Measurements from ENCODE around the gene MYH7B. TPM values are rescaled to one million over a fixed set of nuclear protein-coding genes. Genes with fewer than 3 reads are reported as not detected.

Gene MYH7B
- total and polyA plus RNA-seq, 2 donors (not counting 1 experiment from before 2014, with no cell fraction given), result 0.03 to 0.33 TPM

DNA sequence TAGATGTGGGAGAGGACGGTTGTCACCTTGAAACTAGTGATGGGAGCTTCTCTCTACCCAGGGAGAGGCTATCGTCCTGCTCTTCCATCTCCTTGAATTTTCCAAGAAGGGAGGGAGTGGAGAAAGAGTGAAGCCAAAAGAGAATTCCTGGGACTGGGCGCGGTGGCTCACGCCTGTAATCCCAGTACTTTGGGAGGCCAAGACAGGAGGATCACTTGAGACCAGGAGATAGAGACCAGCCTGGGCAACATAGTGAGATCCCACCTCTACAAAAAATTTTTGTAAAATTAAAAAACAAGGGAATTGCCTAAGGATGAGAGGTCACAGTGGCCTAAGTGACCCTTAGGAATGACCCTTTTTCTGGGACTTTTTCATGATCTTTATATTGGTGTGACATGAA lies 8.8 kb downstream of the MYH7B start:
- Histone ChIP-seq H3K79me2 (ENCODE audit: control insufficient read depth, insufficient read depth, low read length) (no peaks in the 10 kb centered on the region), H4K20me1 (ENCODE audit: control insufficient read depth, extremely low read depth, insufficient read depth, low read length) (no peaks in the 10 kb centered on the region), H3K4me1 (ENCODE audit: control insufficient read depth, extremely low read depth, insufficient read depth, low read length) (no peaks in the 10 kb centered on the region), H2AFZ (ENCODE audit: low read length) (no peak overlapping the region), H3K4me2 (ENCODE audit: extremely low read depth, insufficient read depth, low read length) (no peak overlapping the region), H3K9ac (ENCODE audit: insufficient read depth, low read length) (no peak overlapping the region), H3K27me3 (ENCODE audit: control insufficient read depth, insufficient read depth, low read length) (no peaks in the 10 kb centered on the region), H3K9me3 (ENCODE audit: control insufficient read depth, insufficient read depth, low read depth, low read length) (no peaks in the 10 kb centered on the region), H3K4me3 (replicated peaks in 1 of 4; ENCODE audit: control extremely low read depth in 1 of 4, insufficient read depth in 1 of 4, low read depth in 3 of 4, low read length in 4 of 4) (no peak overlapping the region), H3K36me3 (ENCODE audit: control insufficient read depth, insufficient read depth, low read length) (no peaks in the 10 kb centered on the region), H3K27ac (ENCODE audit: insufficient read depth, low read length) (no peak overlapping the region)
- TF ChIP-seq, protein P1, sequence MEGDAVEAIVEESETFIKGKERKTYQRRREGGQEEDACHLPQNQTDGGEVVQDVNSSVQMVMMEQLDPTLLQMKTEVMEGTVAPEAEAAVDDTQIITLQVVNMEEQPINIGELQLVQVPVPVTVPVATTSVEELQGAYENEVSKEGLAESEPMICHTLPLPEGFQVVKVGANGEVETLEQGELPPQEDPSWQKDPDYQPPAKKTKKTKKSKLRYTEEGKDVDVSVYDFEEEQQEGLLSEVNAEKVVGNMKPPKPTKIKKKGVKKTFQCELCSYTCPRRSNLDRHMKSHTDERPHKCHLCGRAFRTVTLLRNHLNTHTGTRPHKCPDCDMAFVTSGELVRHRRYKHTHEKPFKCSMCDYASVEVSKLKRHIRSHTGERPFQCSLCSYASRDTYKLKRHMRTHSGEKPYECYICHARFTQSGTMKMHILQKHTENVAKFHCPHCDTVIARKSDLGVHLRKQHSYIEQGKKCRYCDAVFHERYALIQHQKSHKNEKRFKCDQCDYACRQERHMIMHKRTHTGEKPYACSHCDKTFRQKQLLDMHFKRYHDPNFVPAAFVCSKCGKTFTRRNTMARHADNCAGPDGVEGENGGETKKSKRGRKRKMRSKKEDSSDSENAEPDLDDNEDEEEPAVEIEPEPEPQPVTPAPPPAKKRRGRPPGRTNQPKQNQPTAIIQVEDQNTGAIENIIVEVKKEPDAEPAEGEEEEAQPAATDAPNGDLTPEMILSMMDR (conservative IDR thresholded peaks at IDR 0.05 in 1 of 2, IDR thresholded peaks at IDR 0.05 in 1 of 2; ENCODE audit: low read depth in 1 of 2, low read length in 2 of 2), result no peak
- TF ChIP-seq EZH2 (IDR thresholded peaks at IDR 0.05; ENCODE audit: low read length, missing control alignments), result no peak
- no peak for DNase-seq (ENCODE audit: low read depth in 2 of 2)

DNA sequence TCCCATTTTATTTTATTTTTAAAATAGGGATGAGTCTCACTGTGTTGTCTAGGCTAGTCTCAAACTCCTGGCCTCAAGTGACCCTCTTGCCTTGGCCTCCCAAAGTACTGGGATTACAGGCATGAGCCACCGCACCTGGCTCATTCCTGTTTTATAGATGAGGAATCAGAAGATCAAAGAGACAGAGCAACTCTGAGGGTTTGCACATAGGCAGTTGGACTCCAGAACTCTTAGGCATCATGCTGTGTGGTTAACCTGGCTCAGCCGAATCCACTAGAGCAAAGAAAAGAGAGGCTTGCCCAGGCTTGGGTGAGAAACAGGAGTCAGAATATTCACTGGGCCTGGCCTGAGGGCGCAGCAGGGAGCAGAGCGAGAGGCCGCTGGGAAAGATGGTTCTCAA lies 9.4 kb downstream of the MYH7B start:
- Histone ChIP-seq H3K9me3 (ENCODE audit: control insufficient read depth, insufficient read depth, low read depth, low read length) (no peaks in the 10 kb centered on the region), H3K27me3 (ENCODE audit: control insufficient read depth, insufficient read depth, low read length) (no peaks in the 10 kb centered on the region)

DNA sequence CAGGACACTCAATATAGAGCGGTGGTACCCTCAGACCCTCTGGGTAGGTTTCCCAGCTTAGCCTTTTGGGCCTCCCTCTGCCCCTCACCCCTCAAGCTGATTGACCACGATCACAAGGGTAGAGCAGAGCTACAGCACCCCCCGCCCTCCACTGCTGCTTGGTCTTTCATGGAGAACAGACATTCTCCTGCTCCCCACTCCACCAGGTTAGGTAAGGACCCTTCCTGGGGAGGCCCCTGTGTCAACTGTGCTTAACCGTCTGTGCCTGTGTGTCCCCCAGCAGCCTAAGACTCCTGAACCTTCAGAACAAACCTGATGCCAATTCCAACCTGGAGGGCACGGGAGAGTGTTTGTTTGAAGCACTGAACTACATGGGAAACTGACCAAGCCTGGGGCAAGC lies 11.8 kb downstream of the MYH7B start:
- Histone ChIP-seq H3K79me2 (ENCODE audit: control insufficient read depth, insufficient read depth, low read length) (no peaks in the 10 kb centered on the region), H3K27ac (ENCODE audit: insufficient read depth, low read length) (no peak overlapping the region), H3K36me3 (ENCODE audit: control insufficient read depth, insufficient read depth, low read length) (no peaks in the 10 kb centered on the region), H3K9me3 (ENCODE audit: control insufficient read depth, insufficient read depth, low read depth, low read length) (no peaks in the 10 kb centered on the region), H4K20me1 (ENCODE audit: control insufficient read depth, extremely low read depth, insufficient read depth, low read length) (no peaks in the 10 kb centered on the region), H2AFZ (ENCODE audit: low read length) (no peak overlapping the region), H3K4me1 (ENCODE audit: control insufficient read depth, extremely low read depth, insufficient read depth, low read length) (no peaks in the 10 kb centered on the region), H3K4me2 (ENCODE audit: extremely low read depth, insufficient read depth, low read length) (no peak overlapping the region), H3K27me3 (ENCODE audit: control insufficient read depth, insufficient read depth, low read length) (no peaks in the 10 kb centered on the region), H3K9ac (ENCODE audit: insufficient read depth, low read length) (no peak overlapping the region), H3K4me3 (replicated peaks in 1 of 4; ENCODE audit: control extremely low read depth in 1 of 4, insufficient read depth in 1 of 4, low read depth in 3 of 4, low read length in 4 of 4) (no peak overlapping the region)
- no peak for DNase-seq (ENCODE audit: low read depth in 2 of 2)
- TF ChIP-seq EZH2 (IDR thresholded peaks at IDR 0.05; ENCODE audit: low read length, missing control alignments), result no peak
- TF ChIP-seq, protein P1 (conservative IDR thresholded peaks at IDR 0.05 in 1 of 2, IDR thresholded peaks at IDR 0.05 in 1 of 2; ENCODE audit: low read depth in 1 of 2, low read length in 2 of 2), result no peak

More for the DNA sequence above, 9.4 kb downstream of the MYH7B start:
- H4K20me1 ChIP-seq (ENCODE audit: control insufficient read depth, extremely low read depth, insufficient read depth, low read length), result no peaks in the 10 kb centered on the region
- no peak overlapping the region for H3K4me2 ChIP-seq (ENCODE audit: extremely low read depth, insufficient read depth, low read length)
- H3K36me3 ChIP-seq (ENCODE audit: control insufficient read depth, insufficient read depth, low read length), result no peaks in the 10 kb centered on the region
- H3K4me3 ChIP-seq (replicated peaks in 1 of 4; ENCODE audit: control extremely low read depth in 1 of 4, insufficient read depth in 1 of 4, low read depth in 3 of 4, low read length in 4 of 4), result no peak overlapping the region
- H3K4me1 ChIP-seq (ENCODE audit: control insufficient read depth, extremely low read depth, insufficient read depth, low read length), result no peaks in the 10 kb centered on the region
- no peaks in the 10 kb centered on the region for H3K79me2 ChIP-seq (ENCODE audit: control insufficient read depth, insufficient read depth, low read length)
- no peak overlapping the region for H3K9ac ChIP-seq (ENCODE audit: insufficient read depth, low read length)
- no peak overlapping the region for H3K27ac ChIP-seq (ENCODE audit: insufficient read depth, low read length)
- DNase-seq (ENCODE audit: low read depth in 2 of 2), result no peak
- no peak overlapping the region for H2AFZ ChIP-seq (ENCODE audit: low read length)
- no peak for TF ChIP-seq EZH2 (IDR thresholded peaks at IDR 0.05; ENCODE audit: low read length, missing control alignments)
- TF ChIP-seq, protein P1 (conservative IDR thresholded peaks at IDR 0.05 in 1 of 2, IDR thresholded peaks at IDR 0.05 in 1 of 2; ENCODE audit: low read depth in 1 of 2, low read length in 2 of 2), result no peak
